ENCODE measurements around the gene CLASP1. TPM values are rescaled to one million over a fixed set of nuclear protein-coding genes. Genes with fewer than 3 reads are reported as not detected.
"Not testable (repeated sequence)": the region's sequence is repeated elsewhere in the genome, so short reads cannot be mapped to it uniquely, and the experiment has no call there.

CLASP1 gene
- total RNA-seq, 1 experiment from 2014 or later, result 21.2 TPM

DNA sequence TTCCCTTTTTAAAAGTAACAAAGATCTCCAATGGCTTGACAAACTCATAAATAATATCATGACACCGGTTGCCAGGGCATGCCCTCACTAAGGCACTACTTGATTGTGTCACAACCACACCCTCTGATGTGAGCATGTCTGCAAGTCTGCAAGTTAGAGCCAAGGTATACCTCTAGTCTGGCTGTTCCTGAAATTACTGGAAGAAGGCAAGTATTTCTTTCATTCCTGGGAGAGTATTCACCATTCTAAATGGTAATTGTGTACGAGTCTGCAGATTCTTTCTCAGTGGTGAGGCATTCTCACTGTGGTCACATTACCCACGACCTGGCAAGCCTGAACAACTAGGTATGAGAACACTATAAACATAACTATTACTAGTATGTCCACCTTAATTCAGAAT, 144.3 kb downstream of the CLASP1 start:
- DNase-seq (ENCODE audit: low read depth), result no peak

GRCh38 chr2:121504316-121504715, 144.9 kb downstream of the CLASP1 start:
- DNase-seq (ENCODE audit: low read depth), result no peak

- no peak for DNase-seq (ENCODE audit: low read depth)
These were observed 146.5 kb downstream of the CLASP1 start for GRCh38 chr2:121502781-121503180.

DNA sequence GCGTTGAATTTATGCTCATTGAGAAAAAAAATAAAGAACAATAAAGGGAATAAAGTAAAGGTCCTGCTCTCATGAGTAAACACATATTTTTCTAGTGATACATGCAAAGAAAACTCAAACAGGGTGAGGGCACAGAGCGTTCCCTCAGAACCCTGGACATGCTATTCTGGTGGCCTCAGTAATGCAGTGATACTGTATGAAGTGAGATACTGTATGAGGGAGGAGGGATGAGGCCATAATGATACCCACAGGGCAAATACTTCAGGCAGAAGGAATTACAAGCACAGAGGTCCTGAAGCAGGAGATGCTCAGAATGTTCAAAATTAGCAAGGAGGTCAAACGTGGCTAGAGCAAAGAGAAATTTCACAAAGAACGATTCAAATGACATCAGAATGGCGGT, 147.0 kb downstream of the CLASP1 start:
- DNase-seq (ENCODE audit: low read depth), result no peak

DNA sequence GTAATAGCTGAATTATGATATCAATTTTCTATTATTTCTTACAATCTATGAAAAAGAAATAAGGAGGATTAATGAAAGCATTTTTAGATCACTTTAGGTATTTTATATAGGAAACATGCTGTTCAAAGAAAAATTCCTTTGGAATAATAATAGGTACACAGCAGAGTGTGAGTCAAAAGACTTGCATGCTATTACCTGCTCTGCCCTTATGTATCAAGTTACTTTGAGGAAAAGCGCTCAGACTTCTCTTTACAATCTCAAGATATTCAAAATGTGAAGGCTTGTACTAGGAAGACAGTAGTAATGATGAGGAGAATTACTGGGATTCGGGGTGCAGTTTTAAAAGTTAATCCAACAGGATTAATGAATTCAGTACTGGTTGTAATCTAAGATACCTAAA, 147.7 kb downstream of the CLASP1 start:
- DNase-seq (ENCODE audit: low read depth), result no peak

DNA sequence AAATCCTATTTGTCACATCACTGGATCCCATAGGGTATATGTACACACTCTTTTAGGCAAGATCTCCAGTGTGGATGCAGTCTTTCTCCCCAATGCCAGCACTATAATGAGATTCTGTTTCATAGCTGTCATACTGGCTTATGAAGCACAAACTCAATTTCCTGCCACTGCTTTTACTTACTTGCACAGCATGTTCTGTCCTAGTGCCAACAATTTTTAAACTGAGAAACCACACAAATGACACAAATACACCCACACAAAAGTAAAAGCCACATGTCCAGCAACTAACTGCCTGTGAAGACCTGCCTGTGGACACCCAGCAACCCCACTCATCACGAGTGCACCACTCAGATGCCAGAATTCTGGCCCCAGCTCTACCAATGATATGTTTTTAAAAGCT, 148.2 kb downstream of the CLASP1 start:
- DNase-seq (ENCODE audit: low read depth), result no peak

DNA sequence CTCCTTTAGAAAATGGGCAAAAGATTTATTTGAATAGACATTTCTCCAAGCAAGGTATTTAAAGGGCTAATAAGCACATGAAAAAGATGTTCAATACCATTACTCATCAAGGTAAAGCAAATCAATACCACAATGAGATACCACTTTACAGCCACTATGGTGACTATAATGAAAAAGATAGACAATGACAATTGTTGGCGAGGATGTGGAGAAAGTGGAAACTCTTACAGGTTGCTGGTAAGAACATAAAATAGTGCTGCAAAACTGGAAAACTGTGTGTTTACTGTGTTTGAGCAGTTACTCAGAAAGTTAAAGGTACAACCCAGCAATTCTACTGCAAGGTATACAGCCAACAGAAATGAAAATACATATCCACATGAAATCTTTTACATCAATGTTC, 150.5 kb downstream of the CLASP1 start:
- no peak for DNase-seq (ENCODE audit: low read depth)

DNA sequence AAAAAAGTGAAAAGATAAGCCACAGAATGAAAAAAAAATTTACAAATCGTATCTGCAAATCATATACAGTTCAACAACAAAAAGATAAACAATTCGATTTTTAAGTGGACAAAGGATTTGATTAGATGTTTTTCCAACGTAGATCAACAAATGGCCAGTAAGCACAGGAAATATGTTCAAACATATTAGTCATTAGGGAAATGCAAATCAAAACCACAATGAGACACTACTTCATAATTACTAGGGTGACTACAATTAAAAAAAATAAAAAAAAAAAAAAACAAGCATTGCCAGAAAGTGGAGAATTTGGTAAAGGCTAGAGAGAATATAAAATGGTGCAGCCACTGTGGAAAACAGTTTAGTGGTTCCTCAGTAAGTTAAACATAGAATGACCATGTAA, 156.9 kb downstream of the CLASP1 start:
- no peak for DNase-seq (ENCODE audit: low read depth)

DNA sequence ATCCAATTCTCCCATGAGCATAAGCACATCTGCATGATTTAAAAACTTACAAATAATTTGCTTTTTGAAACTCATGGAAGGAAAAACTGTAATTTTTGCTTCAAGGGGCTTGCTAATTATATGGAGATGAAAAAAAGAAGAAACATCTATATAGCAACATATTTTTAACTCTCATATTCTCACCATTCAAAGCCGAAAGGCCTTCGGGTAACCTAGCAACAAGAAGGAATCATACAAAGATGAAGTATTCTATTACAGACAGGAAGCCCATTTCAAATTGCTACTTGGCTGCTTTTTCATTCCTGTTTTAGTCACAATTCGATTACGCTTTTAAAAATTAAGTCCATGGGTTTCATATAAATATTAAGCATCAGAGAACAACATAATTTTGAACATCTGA, 157.7 kb downstream of the CLASP1 start:
- DNase-seq (ENCODE audit: low read depth), result no peak

DNA sequence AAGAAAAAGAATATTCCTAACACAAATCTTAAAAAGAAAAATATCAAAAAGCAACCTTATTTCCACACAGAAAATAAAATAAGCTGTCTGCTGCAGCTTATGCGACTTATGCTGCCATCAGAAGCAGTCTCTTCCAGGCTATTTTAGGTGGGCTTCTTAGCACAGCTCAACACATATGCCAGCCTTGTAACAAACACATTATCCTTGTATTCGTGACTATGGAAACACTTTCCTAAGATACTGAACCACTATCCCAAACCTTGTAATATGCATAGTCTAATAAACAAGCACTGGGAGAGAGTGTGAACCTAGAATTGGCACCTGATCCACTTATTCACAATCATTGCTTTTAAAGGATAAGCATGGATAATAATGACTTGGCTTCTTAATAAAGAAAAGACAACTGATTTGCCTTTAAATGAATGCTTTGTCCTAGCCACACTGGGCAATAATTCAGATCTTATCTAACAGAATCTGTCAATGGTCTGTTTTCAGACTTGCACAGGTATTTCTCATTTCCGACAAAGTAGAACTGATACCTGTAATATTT, 158.6 kb downstream of the CLASP1 start:
- no peak for DNase-seq (ENCODE audit: low read depth)

DNA sequence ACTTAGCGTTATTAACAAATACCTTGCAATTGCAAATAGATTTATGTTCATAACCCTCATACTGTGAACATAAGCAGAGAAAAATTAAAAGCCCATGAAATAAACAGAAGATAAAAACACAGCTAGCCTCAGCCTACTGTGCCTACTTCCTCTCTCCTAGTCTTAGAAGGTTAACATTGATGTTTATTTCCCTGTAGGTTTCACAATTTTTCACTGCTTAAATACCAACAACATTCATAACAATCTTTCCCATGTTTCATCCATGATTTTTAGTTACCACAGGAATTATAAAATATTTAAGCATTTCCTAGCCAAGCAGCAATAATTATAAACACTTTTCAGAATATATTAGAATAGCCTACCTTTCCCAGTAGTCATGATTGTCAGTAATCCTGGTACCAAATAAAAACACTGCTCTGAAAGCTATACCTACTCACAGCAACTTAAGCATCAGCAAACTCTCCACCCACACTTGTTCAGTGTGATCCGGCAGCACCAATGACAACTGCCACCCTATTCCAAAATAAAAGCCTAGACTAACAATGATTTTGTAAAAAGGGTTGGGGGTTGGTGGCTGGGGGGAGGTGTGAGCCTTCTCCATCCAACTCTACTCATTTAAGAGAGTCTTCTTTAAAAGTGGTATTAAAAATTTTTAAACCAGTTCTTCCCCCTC, 159.2 kb downstream of the CLASP1 start:
- DNase-seq (ENCODE audit: low read depth), result no peak

- DNase-seq (ENCODE audit: low read depth), result no peak
These were observed 160.0 kb downstream of the CLASP1 start for GRCh38 chr2:121489284-121489683.

- no peak for DNase-seq (ENCODE audit: low read depth)
These were observed 163.0 kb downstream of the CLASP1 start for GRCh38 chr2:121486191-121486790.

- DNase-seq (ENCODE audit: low read depth), result peak; percentile 35
These were observed 164.2 kb downstream of the CLASP1 start for GRCh38 chr2:121485039-121485438.

GRCh38 chr2:121483846-121484245, 165.4 kb downstream of the CLASP1 start:
- no peak for DNase-seq (ENCODE audit: low read depth)

DNA sequence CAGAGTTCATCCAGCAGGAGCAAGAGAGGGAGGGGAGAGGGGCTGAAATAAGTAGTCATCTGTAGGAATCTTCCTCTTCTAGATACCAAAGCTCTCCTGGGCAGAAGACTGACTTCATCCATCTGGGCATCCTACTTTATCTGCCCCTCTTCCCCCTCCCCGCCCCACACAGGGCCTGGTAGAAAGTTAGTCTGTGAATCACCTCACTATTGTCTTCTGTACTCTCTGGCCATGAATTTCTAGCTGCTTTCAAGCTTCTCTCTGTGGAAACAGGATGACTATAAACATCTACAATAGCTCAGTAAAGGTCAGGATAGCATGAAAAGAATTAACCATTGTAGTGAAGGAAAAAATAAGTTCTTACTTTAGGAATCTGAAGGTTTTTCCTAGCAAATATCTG, 166.2 kb downstream of the CLASP1 start:
- DNase-seq (ENCODE audit: low read depth), result no peak

- peak; percentile 88 for DNase-seq (ENCODE audit: low read depth)
These were observed 168.4 kb downstream of the CLASP1 start for GRCh38 chr2:121480826-121481225.

DNA sequence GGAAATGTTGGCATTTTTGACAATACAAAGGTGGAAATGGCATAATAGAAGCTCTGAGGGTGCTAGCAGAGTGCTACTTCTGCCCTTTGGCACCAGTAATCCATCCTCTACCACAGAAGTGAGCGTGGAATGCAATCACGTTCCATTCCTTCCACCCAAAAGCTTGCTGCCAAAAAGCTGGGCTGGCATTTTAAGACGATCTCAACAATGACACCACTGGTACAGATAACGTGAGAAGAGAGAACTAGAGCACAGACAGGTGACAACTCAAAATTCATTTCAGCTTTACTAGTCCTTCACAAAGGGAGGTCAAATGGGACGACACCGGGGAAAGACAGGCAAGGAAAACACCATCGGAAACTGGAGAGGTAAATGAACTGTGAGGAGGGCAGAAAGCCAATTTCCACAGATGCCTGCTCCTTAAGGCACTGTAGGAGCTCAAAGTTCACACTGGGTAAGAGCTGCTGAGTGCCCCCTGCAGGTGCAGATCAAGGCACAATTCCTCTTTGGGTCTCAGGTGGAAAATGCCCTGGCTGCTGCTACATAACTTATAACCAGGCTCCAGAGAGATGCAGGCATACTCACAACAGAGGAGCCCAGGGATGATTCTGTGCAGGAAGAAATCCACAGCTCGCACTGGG, 169.3 kb downstream of the CLASP1 start:
- DNase-seq (ENCODE audit: low read depth), result peak; percentile 47

DNA sequence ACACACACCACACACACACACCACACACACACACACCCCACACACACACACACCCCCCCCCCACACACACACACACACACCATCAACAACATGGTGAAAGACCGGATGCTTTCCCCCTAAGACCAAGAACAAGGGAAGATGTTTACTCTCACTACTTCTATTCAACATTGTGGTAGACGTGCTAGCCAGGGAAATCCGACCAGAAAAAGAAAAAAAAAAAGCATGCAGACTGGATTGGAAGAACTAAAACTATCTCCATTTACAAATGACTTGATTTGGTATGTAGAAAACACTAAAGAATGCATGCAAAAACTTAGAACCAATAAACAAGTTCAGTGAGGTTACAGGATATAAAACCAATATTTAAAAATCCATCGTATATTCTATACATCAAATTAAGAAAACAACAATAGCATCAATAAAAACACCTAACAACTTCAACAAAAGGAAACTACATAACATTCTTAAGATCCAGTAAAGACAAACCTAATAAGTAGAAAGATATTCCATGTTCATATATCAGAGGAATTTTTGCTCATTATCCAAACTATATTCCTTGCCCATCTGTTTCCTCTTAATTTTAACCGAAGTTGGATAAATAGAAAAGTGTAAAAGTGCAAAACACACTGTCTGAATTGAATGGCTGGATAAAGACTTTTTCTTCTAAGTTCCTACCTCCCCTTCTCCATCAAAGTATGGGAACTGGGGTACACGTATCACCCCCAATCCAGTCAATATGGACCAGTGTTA, 170.1 kb downstream of the CLASP1 start:
- DNase-seq (ENCODE audit: low read depth), result no peak

GRCh38 chr2:121478358-121478995, 170.8 kb downstream of the CLASP1 start:
- not testable (repeated sequence) for DNase-seq (ENCODE audit: low read depth)

GRCh38 chr2:121476684-121477083, 172.6 kb downstream of the CLASP1 start:
- no peak for DNase-seq (ENCODE audit: low read depth)

Measured in Daoy (cell line).